Neural cell (in vitro differentiated cells): Measurements from ENCODE around the gene GOLGA3. TPM values are rescaled to one million over a fixed set of nuclear protein-coding genes. Genes with fewer than 3 reads are reported as not detected.
"Not testable (repeated sequence)": the region's sequence is repeated elsewhere in the genome, so short reads cannot be mapped to it uniquely, and the experiment has no call there.

Experiments used
- H2AFZ ChIP-seq: fragments of 200-600, 300-800 bp; sonication (generic), shearing (Covaris generic); 2 replicates; pipeline ENCODE4 v1.6.0; 2014; ENCODE audit warnings: low read depth, mild to moderate bottlenecking, antibody characterized with exemption, low read length, moderate library complexity
- H3F3A ChIP-seq: fragments of 200-600 bp; shearing (Covaris generic); 2 replicates; pipeline ENCODE4 v1.6.1; 2016; ENCODE audit warnings: mild to moderate bottlenecking, moderate library complexity, mixed read lengths, antibody characterized with exemption, low read length; ENCODE audit not compliant: insufficient read depth, poor library complexity, severe bottlenecking
- H3K27ac ChIP-seq: fragments of 200-600, 300-800 bp; sonication (generic), shearing (Covaris generic); 2 replicates; pipeline ENCODE4 v1.5.1; 2014; ENCODE audit warnings: mild to moderate bottlenecking, low read length, moderate library complexity
- H3K27me3 ChIP-seq: fragments of 300-800, 200-600 bp; sonication (generic), shearing (Covaris generic); 2 replicates; pipeline ENCODE4 v1.6.0; 2014; ENCODE audit warnings: mild to moderate bottlenecking, low read depth, low read length, moderate library complexity; ENCODE audit not compliant: insufficient read depth
- H3K36me3 ChIP-seq: fragments of 300-800, 200-600 bp; sonication (generic), shearing (Covaris generic); 2 replicates; pipeline ENCODE4 v1.5.1; 2014; ENCODE audit warnings: mild to moderate bottlenecking, antibody characterized with exemption, low read length, moderate library complexity; ENCODE audit not compliant: insufficient read depth
- H3K4me2 ChIP-seq: fragments of 300-800, 200-600 bp; sonication (generic), shearing (Covaris generic); 2 replicates; pipeline ENCODE4 v1.6.0; 2014; ENCODE audit warnings: mild to moderate bottlenecking, low read length
- H3K4me3 ChIP-seq: fragments of 300-800, 200-600 bp; sonication (generic), shearing (Covaris generic); 2 replicates; pipeline ENCODE4 v1.5.1; 2014; ENCODE audit warnings: mild to moderate bottlenecking, low read length, moderate library complexity
- H3K79me2 ChIP-seq: fragments of 200-600 bp; shearing (Covaris generic); replicated peaks from 2 replicates; pipeline ENCODE4 v1.6.0; 2014; ENCODE audit warnings: mild to moderate bottlenecking, low read length, moderate library complexity; ENCODE audit not compliant: insufficient read depth
- H3K9ac ChIP-seq: fragments of 300-800, 200-600 bp; sonication (generic), shearing (Covaris generic); 2 replicates; pipeline ENCODE4 v1.6.1; 2016; ENCODE audit warnings: mild to moderate bottlenecking, low read length, mixed read lengths
- H3K9me2 ChIP-seq: fragments of 200-600 bp; shearing (Covaris generic); 2 replicates; pipeline ENCODE4 v1.6.1; 2016; ENCODE audit warnings: mild to moderate bottlenecking, low read length, mixed read lengths; ENCODE audit not compliant: insufficient read depth
- H3K9me3 ChIP-seq: fragments of 200-600, 300-800 bp; sonication (generic), shearing (Covaris generic); 2 replicates; pipeline ENCODE4 v1.6.1; 2016; ENCODE audit warnings: mild to moderate bottlenecking, mixed run types, low read length, moderate library complexity, mixed read lengths
- H4K20me1 ChIP-seq: fragments of 200-600 bp; shearing (Covaris generic); 2 replicates; pipeline ENCODE4 v1.6.1; 2016; ENCODE audit warnings: mild to moderate bottlenecking, mixed run types; ENCODE audit not compliant: insufficient read depth
- EP300 ChIP-seq: fragments of 450-650 bp; conservative IDR thresholded peaks from 2 replicates; pipeline ENCODE4 v1.6.1; 2014; ENCODE audit warnings: antibody characterized with exemption, mild to moderate bottlenecking, moderate library complexity; ENCODE audit not compliant: poor library complexity, severe bottlenecking
- EZH2 ChIP-seq: fragments of 200-600, 300-800 bp; shearing (Covaris generic), sonication (generic); IDR thresholded peaks from 2 replicates; pipeline ENCODE4 v1.6.1; 2014; ENCODE audit warnings: antibody characterized with exemption, low read length, borderline replicate concordance, mild to moderate bottlenecking; ENCODE audit not compliant: insufficient read depth, poor library complexity, severe bottlenecking
- MXI1 ChIP-seq: fragments of 450-650 bp; conservative IDR thresholded peaks from 2 replicates; pipeline ENCODE4 v1.6.1; 2014; ENCODE audit warnings: antibody characterized with exemption, mild to moderate bottlenecking; ENCODE audit not compliant: poor library complexity, severe bottlenecking
- POLR2AphosphoS5 ChIP-seq: IDR thresholded peaks from 2 replicates; pipeline ENCODE4 v1.6.1; 2012
- polyA plus RNA-seq: library from polyadenylated mRNA; depleted of rRNA; stranded (reverse); fragments of >200 nt; gene quantifications from 2 replicates; pipeline ENCODE4 v1.2.3, GENCODE V29; 2014
- TF ChIP-seq, protein P1 (sequence below): IDR thresholded peaks from 2 replicates; pipeline ENCODE4 v1.6.1; 2012; ENCODE audit warnings: borderline replicate concordance

The GOLGA3 gene
- polyA plus RNA-seq, 1 donor from 2014 or later, result 16.7 TPM

DNA sequence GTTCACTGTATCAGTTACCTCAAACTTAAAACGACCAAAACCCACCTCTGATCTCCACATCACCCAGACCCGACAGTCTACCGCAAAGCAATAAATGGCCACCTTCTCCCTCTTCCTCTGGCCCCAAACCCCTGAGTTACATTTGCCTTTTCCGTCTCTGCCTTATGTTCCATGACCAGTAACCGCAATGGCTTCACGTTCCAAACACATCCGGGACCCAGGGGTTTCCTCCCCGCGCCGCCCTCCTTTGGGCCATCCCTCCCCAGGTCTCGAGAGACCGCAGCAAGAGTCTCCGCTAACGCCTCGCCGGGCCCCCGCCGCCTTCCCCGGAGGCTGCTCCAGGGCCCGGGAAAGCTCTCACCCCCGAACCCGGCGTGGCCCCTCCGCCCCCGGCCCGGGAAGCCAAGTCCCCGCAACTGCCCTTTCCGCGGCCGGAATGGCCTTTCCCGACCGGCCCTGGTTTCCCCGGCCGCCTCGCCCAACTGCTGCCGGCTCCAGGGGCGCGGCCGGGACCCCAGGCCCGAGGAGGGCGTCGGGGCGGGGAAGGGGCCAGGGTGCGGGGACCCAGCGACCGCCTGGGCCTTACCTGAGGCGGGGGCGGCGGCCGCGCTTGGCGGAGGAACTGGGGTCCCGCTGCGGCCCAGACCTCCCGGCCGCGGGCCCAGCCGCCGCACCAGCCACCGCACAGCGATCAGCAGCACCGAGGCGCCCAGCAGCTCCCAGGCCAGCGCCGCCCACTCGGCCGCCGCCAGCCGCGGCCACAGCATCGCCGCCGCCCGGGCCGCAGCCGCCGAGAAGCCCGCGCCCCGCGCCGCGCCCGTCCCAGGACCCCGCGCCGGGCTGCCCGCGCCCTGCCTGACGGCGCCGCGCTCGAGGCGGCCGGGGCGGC lies 67.4 kb downstream of the GOLGA3 start, which contains the start of gene ANKLE2:
TSS of gene ANKLE2 (minus strand) at position 801 of the 889 bp plus-strand sequence. CDS start at position 767, 34 bp downstream.
- Histone ChIP-seq H3K4me2 (peak within 1 kb of the TSS; percentile 76), H3K36me3 (no peaks in the 10 kb centered on the region), H2AFZ (peak within 1 kb of the TSS; percentile 88), H3K27me3 (no peaks in the 10 kb centered on the region), H3K9me3 (no peaks in the 10 kb centered on the region), H3F3A (no peaks in the 10 kb centered on the region), H4K20me1 (no peaks in the 10 kb centered on the region), H3K9me2 (no peaks in the 10 kb centered on the region), H3K9ac (peak within 1 kb of the TSS; percentile 89), H3K4me3 (peak within 1 kb of the TSS; percentile 96), H3K27ac (peak within 1 kb of the TSS; percentile 91), H3K79me2 (peaks cover 39% of the 10 kb centered on the region)
- TF ChIP-seq POLR2AphosphoS5, result no peak
- TF ChIP-seq MXI1, result peak; percentile 13
- TF ChIP-seq EZH2, result no peak
- TF ChIP-seq, protein P1, sequence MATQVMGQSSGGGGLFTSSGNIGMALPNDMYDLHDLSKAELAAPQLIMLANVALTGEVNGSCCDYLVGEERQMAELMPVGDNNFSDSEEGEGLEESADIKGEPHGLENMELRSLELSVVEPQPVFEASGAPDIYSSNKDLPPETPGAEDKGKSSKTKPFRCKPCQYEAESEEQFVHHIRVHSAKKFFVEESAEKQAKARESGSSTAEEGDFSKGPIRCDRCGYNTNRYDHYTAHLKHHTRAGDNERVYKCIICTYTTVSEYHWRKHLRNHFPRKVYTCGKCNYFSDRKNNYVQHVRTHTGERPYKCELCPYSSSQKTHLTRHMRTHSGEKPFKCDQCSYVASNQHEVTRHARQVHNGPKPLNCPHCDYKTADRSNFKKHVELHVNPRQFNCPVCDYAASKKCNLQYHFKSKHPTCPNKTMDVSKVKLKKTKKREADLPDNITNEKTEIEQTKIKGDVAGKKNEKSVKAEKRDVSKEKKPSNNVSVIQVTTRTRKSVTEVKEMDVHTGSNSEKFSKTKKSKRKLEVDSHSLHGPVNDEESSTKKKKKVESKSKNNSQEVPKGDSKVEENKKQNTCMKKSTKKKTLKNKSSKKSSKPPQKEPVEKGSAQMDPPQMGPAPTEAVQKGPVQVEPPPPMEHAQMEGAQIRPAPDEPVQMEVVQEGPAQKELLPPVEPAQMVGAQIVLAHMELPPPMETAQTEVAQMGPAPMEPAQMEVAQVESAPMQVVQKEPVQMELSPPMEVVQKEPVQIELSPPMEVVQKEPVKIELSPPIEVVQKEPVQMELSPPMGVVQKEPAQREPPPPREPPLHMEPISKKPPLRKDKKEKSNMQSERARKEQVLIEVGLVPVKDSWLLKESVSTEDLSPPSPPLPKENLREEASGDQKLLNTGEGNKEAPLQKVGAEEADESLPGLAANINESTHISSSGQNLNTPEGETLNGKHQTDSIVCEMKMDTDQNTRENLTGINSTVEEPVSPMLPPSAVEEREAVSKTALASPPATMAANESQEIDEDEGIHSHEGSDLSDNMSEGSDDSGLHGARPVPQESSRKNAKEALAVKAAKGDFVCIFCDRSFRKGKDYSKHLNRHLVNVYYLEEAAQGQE, result no peak

DNA sequence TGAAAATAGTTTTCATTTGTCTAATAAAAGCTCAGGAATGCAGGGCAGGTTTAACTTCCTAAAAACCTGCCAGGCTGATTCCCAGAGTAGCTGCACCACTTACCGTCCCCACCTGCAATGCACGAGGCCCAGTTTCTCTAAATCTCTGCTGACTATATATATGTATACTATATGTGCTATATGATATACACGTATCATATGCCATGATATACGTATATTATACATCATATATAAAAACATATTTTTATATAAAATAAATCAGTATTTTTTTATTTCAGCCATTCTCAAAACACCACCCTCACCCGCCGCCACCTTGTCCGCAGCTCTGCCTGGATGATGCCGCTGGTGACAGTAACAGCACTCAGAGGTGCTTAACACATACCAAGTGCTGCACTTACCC lies 69.3 kb downstream of the GOLGA3 start:
- Histone ChIP-seq H3K4me2 (no peak overlapping the region), H3K9me2 (no peaks in the 10 kb centered on the region), H3K27me3 (no peaks in the 10 kb centered on the region), H3K79me2 (peaks cover 40% of the 10 kb centered on the region), H3K9ac (no peak overlapping the region), H3K9me3 (no peaks in the 10 kb centered on the region), H3K4me3 (no peak overlapping the region), H3K27ac (no peak overlapping the region), H3K36me3 (no peaks in the 10 kb centered on the region), H3F3A (no peaks in the 10 kb centered on the region), H2AFZ (no peak overlapping the region), H4K20me1 (no peaks in the 10 kb centered on the region)
- TF ChIP-seq EP300, result no peak
- no peak for TF ChIP-seq EZH2

DNA sequence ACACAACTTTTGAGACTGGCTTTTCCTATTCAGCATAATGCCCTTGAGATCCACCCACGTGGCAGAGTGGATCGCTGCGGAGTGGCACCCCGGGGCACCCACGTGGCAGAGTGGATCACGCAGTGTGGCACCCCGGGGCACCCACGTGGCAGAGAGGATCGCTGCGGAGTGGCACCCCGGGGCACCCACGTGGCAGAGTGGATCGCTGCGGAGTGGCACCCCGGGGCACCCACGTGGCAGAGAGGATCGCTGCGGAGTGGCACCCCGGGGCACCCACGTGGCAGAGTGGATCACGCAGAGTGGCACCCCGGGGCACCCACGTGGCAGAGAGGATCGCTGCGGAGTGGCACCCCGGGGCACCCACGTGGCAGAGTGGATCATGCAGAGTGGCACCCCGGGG lies 69.8 kb downstream of the GOLGA3 start:
- H3F3A ChIP-seq, result not testable (repeated sequence)
- H3K79me2 ChIP-seq, result peaks cover 40% of the 10 kb centered on the region

More for the DNA sequence above, 69.8 kb downstream of the GOLGA3 start:
- not testable (repeated sequence) for H3K9me3 ChIP-seq, H3K9me2 ChIP-seq, H2AFZ ChIP-seq, H3K27ac ChIP-seq, H3K36me3 ChIP-seq, H4K20me1 ChIP-seq, H3K4me3 ChIP-seq, H3K4me2 ChIP-seq, H3K9ac ChIP-seq, H3K27me3 ChIP-seq
